ENCODE data around the gene NDUFAF2. TPM values are rescaled to one million over a fixed set of nuclear protein-coding genes. Genes with fewer than 3 reads are reported as not detected.
A peak's percentile ranks its signal among the peaks of the same experiment; 100 is the strongest.

The NDUFAF2 gene
- polyA plus RNA-seq, 2 donors, result 40.5 to 40.6 TPM

- no peak overlapping the region for H3K4me3 ChIP-seq (ENCODE audit: low read depth in 1 of 2, low read length in 2 of 2)
- WGBS, 2 donors, result 85 to 88% methylated on average over 3 of the region's 3 CpGs
- no peaks in the 10 kb centered on the region for H3K27me3 ChIP-seq (ENCODE audit: control insufficient read depth in 1 of 2, insufficient read depth in 2 of 2, low read length in 2 of 2)
- no peak overlapping the region for H3K27ac ChIP-seq (ENCODE audit: low read depth in 2 of 2, low read length in 1 of 2)
- peaks cover 0 to 3% of the 10 kb centered on the region in 2 donors for H3K4me1 ChIP-seq (ENCODE audit: control insufficient read depth in 2 of 2, insufficient read depth in 2 of 2, low read length in 1 of 2)
- H3K36me3 ChIP-seq (ENCODE audit: control insufficient read depth in 2 of 2, insufficient read depth in 2 of 2, low read length in 1 of 2), result peaks cover 0 to 3% of the 10 kb centered on the region in 2 donors
- H3K9me3 ChIP-seq (ENCODE audit: control insufficient read depth in 2 of 2, insufficient read depth in 1 of 2, low read depth in 1 of 2, low read length in 1 of 2), result no peaks in the 10 kb centered on the region
Observed at GRCh38 chr5:61159070-61159469, 214.1 kb downstream of the NDUFAF2 start.

- WGBS, 2 donors, result 62 to 65% methylated on average over 4 of the region's 4 CpGs
- no peaks in the 10 kb centered on the region for H3K27me3 ChIP-seq (ENCODE audit: control insufficient read depth in 1 of 2, insufficient read depth in 2 of 2, low read length in 2 of 2)
- H3K9me3 ChIP-seq (ENCODE audit: control insufficient read depth in 2 of 2, insufficient read depth in 1 of 2, low read depth in 1 of 2, low read length in 1 of 2), result no peaks in the 10 kb centered on the region
- H3K4me1 ChIP-seq (ENCODE audit: control insufficient read depth in 2 of 2, insufficient read depth in 2 of 2, low read length in 1 of 2), result peaks cover 0 to 5% of the 10 kb centered on the region in 2 donors
- H3K4me3 ChIP-seq (ENCODE audit: low read depth in 1 of 2, low read length in 2 of 2), result no peak overlapping the region
- H3K27ac ChIP-seq (ENCODE audit: low read depth in 2 of 2, low read length in 1 of 2), result no peak overlapping the region
- peaks cover 0 to 3% of the 10 kb centered on the region in 2 donors for H3K36me3 ChIP-seq (ENCODE audit: control insufficient read depth in 2 of 2, insufficient read depth in 2 of 2, low read length in 1 of 2)
Observed at GRCh38 chr5:61159836-61160235, 214.8 kb downstream of the NDUFAF2 start.

- WGBS, 2 donors, result 89% methylated on average over 3 of the region's 3 CpGs
- Histone ChIP-seq H3K9me3 (ENCODE audit: control insufficient read depth in 2 of 2, insufficient read depth in 1 of 2, low read depth in 1 of 2, low read length in 1 of 2) (no peaks in the 10 kb centered on the region), H3K27me3 (ENCODE audit: control insufficient read depth in 1 of 2, insufficient read depth in 2 of 2, low read length in 2 of 2) (no peaks in the 10 kb centered on the region), H3K4me3 (ENCODE audit: low read depth in 1 of 2, low read length in 2 of 2) (no peak overlapping the region), H3K36me3 (ENCODE audit: control insufficient read depth in 2 of 2, insufficient read depth in 2 of 2, low read length in 1 of 2) (peaks cover 0 to 3% of the 10 kb centered on the region in 2 donors), H3K27ac (ENCODE audit: low read depth in 2 of 2, low read length in 1 of 2) (no peak overlapping the region), H3K4me1 (ENCODE audit: control insufficient read depth in 2 of 2, insufficient read depth in 2 of 2, low read length in 1 of 2) (peaks cover 0 to 5% of the 10 kb centered on the region in 2 donors)
Observed at GRCh38 chr5:61160497-61160896, 215.5 kb downstream of the NDUFAF2 start.

GRCh38 chr5:61162010-61162831 lies 217.2 kb downstream of the NDUFAF2 start, which contains the start of gene SMIM15:
Gene SMIM15, minus strand, starts transcription at chr5:61162468. Its CDS starts 2,297 bp downstream, at chr5:61160171.
- Histone ChIP-seq H3K27me3 (ENCODE audit: control insufficient read depth in 1 of 2, insufficient read depth in 2 of 2, low read length in 2 of 2) (no peaks in the 10 kb centered on the region), H3K36me3 (ENCODE audit: control insufficient read depth in 2 of 2, insufficient read depth in 2 of 2, low read length in 1 of 2) (peaks cover 0 to 3% of the 10 kb centered on the region in 2 donors), H3K9me3 (ENCODE audit: control insufficient read depth in 2 of 2, insufficient read depth in 1 of 2, low read depth in 1 of 2, low read length in 1 of 2) (no peaks in the 10 kb centered on the region), H3K27ac (ENCODE audit: low read depth in 2 of 2, low read length in 1 of 2) (peak within 1 kb of the TSS; percentile 91 to 95), H3K4me3 (ENCODE audit: low read depth in 1 of 2, low read length in 2 of 2) (peak within 1 kb of the TSS; percentile 78 to 95), H3K4me1 (ENCODE audit: control insufficient read depth in 2 of 2, insufficient read depth in 2 of 2, low read length in 1 of 2) (peaks cover 0 to 5% of the 10 kb centered on the region in 2 donors)
- WGBS, 2 donors, result 1% methylated on average over 72 to 73 of the region's 73 CpGs

- Histone ChIP-seq H3K27ac (ENCODE audit: low read depth in 2 of 2, low read length in 1 of 2) (peak overlapping the region; percentile 91 to 95), H3K27me3 (ENCODE audit: control insufficient read depth in 1 of 2, insufficient read depth in 2 of 2, low read length in 2 of 2) (no peaks in the 10 kb centered on the region), H3K36me3 (ENCODE audit: control insufficient read depth in 2 of 2, insufficient read depth in 2 of 2, low read length in 1 of 2) (peaks cover 0 to 3% of the 10 kb centered on the region in 2 donors), H3K9me3 (ENCODE audit: control insufficient read depth in 2 of 2, insufficient read depth in 1 of 2, low read depth in 1 of 2, low read length in 1 of 2) (no peaks in the 10 kb centered on the region), H3K4me3 (ENCODE audit: low read depth in 1 of 2, low read length in 2 of 2) (peak overlapping the region; percentile 78 to 95), H3K4me1 (ENCODE audit: control insufficient read depth in 2 of 2, insufficient read depth in 2 of 2, low read length in 1 of 2) (peaks cover 0 to 5% of the 10 kb centered on the region in 2 donors)
- WGBS, 2 donors, result 17 to 20% methylated on average over 14 of the region's 14 CpGs
Observed at GRCh38 chr5:61162832-61163567, 218.0 kb downstream of the NDUFAF2 start.

- H3K27ac ChIP-seq (ENCODE audit: low read depth in 2 of 2, low read length in 1 of 2), result no peak overlapping the region
- peaks cover 0 to 3% of the 10 kb centered on the region in 2 donors for H3K36me3 ChIP-seq (ENCODE audit: control insufficient read depth in 2 of 2, insufficient read depth in 2 of 2, low read length in 1 of 2)
- H3K4me1 ChIP-seq (ENCODE audit: control insufficient read depth in 2 of 2, insufficient read depth in 2 of 2, low read length in 1 of 2), result peaks cover 0 to 5% of the 10 kb centered on the region in 2 donors
- H3K27me3 ChIP-seq (ENCODE audit: control insufficient read depth in 1 of 2, insufficient read depth in 2 of 2, low read length in 2 of 2), result no peaks in the 10 kb centered on the region
- H3K9me3 ChIP-seq (ENCODE audit: control insufficient read depth in 2 of 2, insufficient read depth in 1 of 2, low read depth in 1 of 2, low read length in 1 of 2), result no peaks in the 10 kb centered on the region
- 96 to 97% methylated on average over 13 of the region's 13 CpGs for WGBS, 2 donors
- no peak overlapping the region for H3K4me3 ChIP-seq (ENCODE audit: low read depth in 1 of 2, low read length in 2 of 2)
Observed at GRCh38 chr5:61163905-61164304, 218.9 kb downstream of the NDUFAF2 start.

- H3K4me3 ChIP-seq (ENCODE audit: low read depth in 1 of 2, low read length in 2 of 2), result no peak overlapping the region
- no peaks in the 10 kb centered on the region for H3K27me3 ChIP-seq (ENCODE audit: control insufficient read depth in 1 of 2, insufficient read depth in 2 of 2, low read length in 2 of 2)
- H3K9me3 ChIP-seq (ENCODE audit: control insufficient read depth in 2 of 2, insufficient read depth in 1 of 2, low read depth in 1 of 2, low read length in 1 of 2), result no peaks in the 10 kb centered on the region
- H3K27ac ChIP-seq (ENCODE audit: low read depth in 2 of 2, low read length in 1 of 2), result no peak overlapping the region
- no peaks in the 10 kb centered on the region for H3K36me3 ChIP-seq (ENCODE audit: control insufficient read depth in 2 of 2, insufficient read depth in 2 of 2, low read length in 1 of 2)
- WGBS, 2 donors, result 51 to 54% methylated on average over 4 of the region's 4 CpGs
- peaks cover 0 to 5% of the 10 kb centered on the region in 2 donors for H3K4me1 ChIP-seq (ENCODE audit: control insufficient read depth in 2 of 2, insufficient read depth in 2 of 2, low read length in 1 of 2)
Observed at GRCh38 chr5:61167382-61167781, 222.4 kb downstream of the NDUFAF2 start.

GRCh38 chr5:61168951-61169350 lies 223.9 kb downstream of the NDUFAF2 start:
- 84 to 93% methylated on average over 8 of the region's 8 CpGs for WGBS, 2 donors
- Histone ChIP-seq H3K4me3 (ENCODE audit: low read depth in 1 of 2, low read length in 2 of 2) (no peak overlapping the region), H3K4me1 (ENCODE audit: control insufficient read depth in 2 of 2, insufficient read depth in 2 of 2, low read length in 1 of 2) (peaks cover 0 to 4% of the 10 kb centered on the region in 2 donors), H3K36me3 (ENCODE audit: control insufficient read depth in 2 of 2, insufficient read depth in 2 of 2, low read length in 1 of 2) (no peaks in the 10 kb centered on the region), H3K27me3 (ENCODE audit: control insufficient read depth in 1 of 2, insufficient read depth in 2 of 2, low read length in 2 of 2) (no peaks in the 10 kb centered on the region), H3K27ac (ENCODE audit: low read depth in 2 of 2, low read length in 1 of 2) (no peak overlapping the region), H3K9me3 (ENCODE audit: control insufficient read depth in 2 of 2, insufficient read depth in 1 of 2, low read depth in 1 of 2, low read length in 1 of 2) (no peaks in the 10 kb centered on the region)

GRCh38 chr5:61171479-61171878 lies 226.5 kb downstream of the NDUFAF2 start:
- H3K4me1 ChIP-seq (ENCODE audit: control insufficient read depth in 2 of 2, insufficient read depth in 2 of 2, low read length in 1 of 2), result peaks cover 0 to under 1% of the 10 kb centered on the region in 2 donors
- H3K27me3 ChIP-seq (ENCODE audit: control insufficient read depth in 1 of 2, insufficient read depth in 2 of 2, low read length in 2 of 2), result no peaks in the 10 kb centered on the region
- no peaks in the 10 kb centered on the region for H3K36me3 ChIP-seq (ENCODE audit: control insufficient read depth in 2 of 2, insufficient read depth in 2 of 2, low read length in 1 of 2)
- no peak overlapping the region for H3K4me3 ChIP-seq (ENCODE audit: low read depth in 1 of 2, low read length in 2 of 2)
- 90 to 91% methylated on average over 1 of the region's 1 CpG for WGBS, 2 donors
- H3K27ac ChIP-seq (ENCODE audit: low read depth in 2 of 2, low read length in 1 of 2), result no peak overlapping the region
- H3K9me3 ChIP-seq (ENCODE audit: control insufficient read depth in 2 of 2, insufficient read depth in 1 of 2, low read depth in 1 of 2, low read length in 1 of 2), result no peaks in the 10 kb centered on the region

All from esophagus (tissue), 2 donors.